Esophagus squamous epithelium (tissue), 5 donors: ENCODE measurements around the gene SNAPC2. TPM values are rescaled to one million over a fixed set of nuclear protein-coding genes. Genes with fewer than 3 reads are reported as not detected.

Experiments used
- DNase-seq: peaks from one replicate; lab custom pipeline; 2025; lab: John Stamatoyannopoulos, UW
- H3K27ac ChIP-seq, 4 donors: fragments of 200-600 bp; sonication (generic); one replicate each; pipeline ENCODE4 v1.5.1; 2016 to 2019; ENCODE audit warnings: mild to moderate bottlenecking in 1 of 4
- H3K27me3 ChIP-seq, 4 donors: fragments of 200-600 bp; sonication (generic); 1 replicate in 3 of 4; 2 replicates in 1 of 4; pipeline versions ENCODE4 v1.5.1 to v1.6.0; 2017 to 2021; ENCODE audit warnings: antibody characterized with exemption in 1 of 4
- H3K36me3 ChIP-seq, 3 donors: fragments of 200-600 bp; sonication (generic); one replicate each; pipeline ENCODE4 v1.5.1; 2016 to 2019
- H3K4me1 ChIP-seq, 3 donors: fragments of 200-600 bp; sonication (generic); one replicate each; pipeline ENCODE4 v1.5.1; 2017 to 2019
- H3K4me3 ChIP-seq, 4 donors: fragments of 200-600 bp; sonication (generic); 1 replicate in 3 of 4; 2 replicates in 1 of 4; pipeline ENCODE4 v1.5.1; 2016 to 2019; ENCODE audit warnings: mild to moderate bottlenecking in 2 of 4, moderate library complexity in 1 of 4
- H3K9me3 ChIP-seq, 3 donors: fragments of 200-600 bp; sonication (generic); one replicate each; pipeline ENCODE4 v1.5.1; 2016 to 2019
- POLR2A ChIP-seq, 4 donors: fragments of 450-650 bp; IDR thresholded peaks; one replicate each; pipeline ENCODE4 v1.6.1; 2017; ENCODE audit warnings: antibody characterized with exemption in 4 of 4, mild to moderate bottlenecking in 4 of 4, moderate library complexity in 3 of 4
- WGBS, 2 donors: methylation state at CpG; one replicate each; pipeline ENCODE4 v1.1.5; 2018; 5-methylcytosine and 5-hydroxymethylcytosine counted together
- intact Hi-C: fragments of 100-400 bp; cut with DNase I; formaldehyde crosslinking; loops from one replicate; pipeline ENCODE4 v1.15.0; 2022
- total RNA-seq, 4 donors: library from RNA; depleted of rRNA; stranded (reverse); fragments of >200 nt; gene quantifications; one replicate each; pipeline ENCODE4 v1.1.0, GENCODE V29; 2016
- TF ChIP-seq, protein P1 (sequence below), 6 experiments: fragments of 450-650 bp in 4 of 6; fragments of 200-600 bp in 2 of 6; sonication (generic) in 2 of 6; IDR thresholded peaks; one replicate each; pipeline ENCODE4 v1.5.1; 2016 to 2019; ENCODE audit warnings: antibody characterized with exemption in 6 of 6, mild to moderate bottlenecking in 4 of 6, moderate library complexity in 4 of 6
- donor health status: DM: yes; HTN: yes; CAD: no.

The SNAPC2 gene
- total RNA-seq, 4 donors from 2014 or later: 6.2 to 10.9 (median 6.4) TPM

DNA sequence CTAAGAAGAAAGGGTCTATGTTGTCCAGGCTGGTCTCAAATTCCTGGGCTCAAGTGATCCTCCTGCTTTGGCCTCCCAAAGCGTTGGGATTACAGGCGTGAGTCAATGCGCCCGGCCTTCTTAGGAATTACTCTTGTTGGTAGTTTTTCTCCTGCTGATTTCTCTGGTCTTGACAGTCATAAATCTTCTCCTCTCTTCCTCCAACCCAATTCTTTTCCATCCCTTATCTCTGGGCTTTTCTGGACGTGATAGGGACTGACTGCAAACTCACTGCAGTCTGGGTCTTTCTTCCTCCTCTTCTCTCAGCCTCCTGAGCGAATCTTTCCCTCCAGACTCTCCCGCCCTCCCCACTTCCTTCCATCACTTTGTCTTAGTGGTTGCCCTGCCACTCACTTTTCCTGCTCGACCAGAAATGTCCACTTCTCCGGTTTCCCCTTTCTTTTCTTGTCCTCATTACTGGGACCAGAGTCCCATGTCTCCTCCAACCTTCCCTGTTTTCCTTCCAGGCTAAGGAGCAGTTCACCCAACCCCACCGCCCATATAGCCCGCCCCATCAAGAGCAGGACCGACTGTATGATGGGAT is 45.2 kb downstream of the SNAPC2 start:
- TF ChIP-seq POLR2A (IDR thresholded peaks at IDR 0.05): no peak
- TF ChIP-seq, protein P1, sequence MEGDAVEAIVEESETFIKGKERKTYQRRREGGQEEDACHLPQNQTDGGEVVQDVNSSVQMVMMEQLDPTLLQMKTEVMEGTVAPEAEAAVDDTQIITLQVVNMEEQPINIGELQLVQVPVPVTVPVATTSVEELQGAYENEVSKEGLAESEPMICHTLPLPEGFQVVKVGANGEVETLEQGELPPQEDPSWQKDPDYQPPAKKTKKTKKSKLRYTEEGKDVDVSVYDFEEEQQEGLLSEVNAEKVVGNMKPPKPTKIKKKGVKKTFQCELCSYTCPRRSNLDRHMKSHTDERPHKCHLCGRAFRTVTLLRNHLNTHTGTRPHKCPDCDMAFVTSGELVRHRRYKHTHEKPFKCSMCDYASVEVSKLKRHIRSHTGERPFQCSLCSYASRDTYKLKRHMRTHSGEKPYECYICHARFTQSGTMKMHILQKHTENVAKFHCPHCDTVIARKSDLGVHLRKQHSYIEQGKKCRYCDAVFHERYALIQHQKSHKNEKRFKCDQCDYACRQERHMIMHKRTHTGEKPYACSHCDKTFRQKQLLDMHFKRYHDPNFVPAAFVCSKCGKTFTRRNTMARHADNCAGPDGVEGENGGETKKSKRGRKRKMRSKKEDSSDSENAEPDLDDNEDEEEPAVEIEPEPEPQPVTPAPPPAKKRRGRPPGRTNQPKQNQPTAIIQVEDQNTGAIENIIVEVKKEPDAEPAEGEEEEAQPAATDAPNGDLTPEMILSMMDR (IDR thresholded peaks at IDR 0.05): no peak
- peak overlapping the region in 1 of 4 donors; percentile 34 for H3K27ac ChIP-seq
- no peak for DNase-seq
- H3K4me1 ChIP-seq: no peaks in the 10 kb centered on the region
- no peak overlapping the region for H3K4me3 ChIP-seq
- no peaks in the 10 kb centered on the region for H3K27me3 ChIP-seq
- intact Hi-C loops: no loop called here
- 74 to 85% methylated on average over 11 to 12 of the region's 12 CpGs for WGBS, 2 donors
- H3K9me3 ChIP-seq: no peaks in the 10 kb centered on the region
- H3K36me3 ChIP-seq: peaks cover 20 to 100% (median 22%) of the 10 kb centered on the region in 3 donors

DNA sequence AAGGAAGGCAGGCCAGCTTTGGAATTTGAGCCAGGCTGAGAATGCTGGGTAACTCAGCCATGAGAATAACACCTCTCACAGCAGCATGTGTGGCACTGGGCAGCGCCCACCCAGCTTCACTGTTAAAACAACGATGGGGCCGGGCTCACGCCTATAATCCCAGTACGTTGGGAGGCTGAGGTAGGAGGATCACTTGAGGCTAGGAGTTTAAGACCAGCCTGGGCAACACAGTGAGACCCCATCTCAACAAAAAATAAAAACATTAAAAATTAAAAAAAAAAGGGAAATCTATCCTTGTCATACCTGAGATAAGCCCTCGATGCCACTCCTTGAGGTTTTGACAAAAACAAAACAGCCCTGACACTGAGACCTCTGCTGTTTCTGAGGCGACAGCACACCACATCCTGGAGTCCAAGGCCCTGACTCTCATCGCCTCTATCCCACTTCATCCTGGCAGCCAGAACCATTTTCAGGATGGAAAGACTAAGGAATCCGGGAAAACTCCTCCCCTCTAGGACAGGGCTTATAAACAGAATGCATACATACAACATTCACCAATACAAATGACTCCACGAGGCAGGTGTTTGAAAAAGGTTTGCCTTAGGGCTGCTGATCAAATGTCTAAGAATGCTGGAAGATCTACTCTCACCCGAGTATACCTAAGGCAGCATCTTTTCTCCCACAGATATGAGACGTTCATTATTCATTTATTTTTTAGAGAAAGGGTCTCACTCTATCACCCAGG is 46.0 kb downstream of the SNAPC2 start:
- WGBS, 2 donors: 80 to 88% methylated on average over 7 to 8 of the region's 12 CpGs
- peak overlapping the region in 1 of 4 donors; percentile 34 for H3K27ac ChIP-seq

GRCh38 chr19:7968008-7968795 is 48.1 kb downstream of the SNAPC2 start:
- TF ChIP-seq, protein P1 (IDR thresholded peaks at IDR 0.05): no peak
- TF ChIP-seq POLR2A (IDR thresholded peaks at IDR 0.05): no peak
- Histone ChIP-seq H3K36me3 (peaks cover 20 to 100% (median 33%) of the 10 kb centered on the region in 3 donors), H3K27ac (peak overlapping the region in 1 of 4 donors; percentile 3), H3K4me1 (no peaks in the 10 kb centered on the region), H3K4me3 (no peak overlapping the region), H3K9me3 (no peaks in the 10 kb centered on the region), H3K27me3 (no peaks in the 10 kb centered on the region)
- WGBS, 2 donors: 83 to 100% methylated on average over 1 to 6 of the region's 15 CpGs
- intact Hi-C loops: no loop called here
- no peak for DNase-seq

More for the DNA sequence above, 46.0 kb downstream of the SNAPC2 start:
- no peaks in the 10 kb centered on the region for H3K4me1 ChIP-seq
- H3K4me3 ChIP-seq: no peak overlapping the region
- no peaks in the 10 kb centered on the region for H3K9me3 ChIP-seq
- TF ChIP-seq, protein P1 (IDR thresholded peaks at IDR 0.05): no peak
- TF ChIP-seq POLR2A (IDR thresholded peaks at IDR 0.05): no peak
- no peaks in the 10 kb centered on the region for H3K27me3 ChIP-seq
- DNase-seq: no peak
- H3K36me3 ChIP-seq: peaks cover 20 to 100% (median 22%) of the 10 kb centered on the region in 3 donors
- intact Hi-C loops: no loop called here

- peaks cover 28 to 100% (median 38%) of the 10 kb centered on the region in 3 donors for H3K36me3 ChIP-seq
- H3K4me1 ChIP-seq: no peaks in the 10 kb centered on the region
- no peak for TF ChIP-seq POLR2A (IDR thresholded peaks at IDR 0.05)
- TF ChIP-seq, protein P1 (IDR thresholded peaks at IDR 0.05): no peak
- H3K27ac ChIP-seq: peak overlapping the region in 1 of 4 donors; percentile 3
- intact Hi-C loops: no loop called here
- no peak for DNase-seq
- no peak overlapping the region for H3K4me3 ChIP-seq
- H3K9me3 ChIP-seq: no peaks in the 10 kb centered on the region
- no peaks in the 10 kb centered on the region for H3K27me3 ChIP-seq
- 84 to 98% methylated on average over 8 to 10 of the region's 20 CpGs for WGBS, 2 donors
These were observed 48.8 kb downstream of the SNAPC2 start for GRCh38 chr19:7968796-7969554.
